ENCODE results near the gene PDE4D. TPM values are rescaled to one million over a fixed set of nuclear protein-coding genes. Genes with fewer than 3 reads are reported as not detected.
A peak's percentile ranks its signal among the peaks of the same experiment; 100 is the strongest.
"Not testable (repeated sequence)": the region's sequence is repeated elsewhere in the genome, so short reads cannot be mapped to it uniquely, and the experiment has no call there.

Gene PDE4D
- polyA plus RNA-seq, 1 donor (not counting 4 experiments of a cell fraction or from before 2014, with no cell fraction given) = 3.6 TPM

- H3K27me3 ChIP-seq (ENCODE audit: control insufficient read depth, extremely low read depth, insufficient read depth, low read length) = no peaks in the 10 kb centered on the region
- H3K79me2 ChIP-seq (ENCODE audit: control insufficient read depth, insufficient read depth, low read length) = no peaks in the 10 kb centered on the region
- no peak for DNase-seq (ENCODE audit: low read depth, low spot score)
- dilution Hi-C loops (cut with MboI; ENCODE audit: extremely low pct_ligation_motif_present, low sequenced_read_pairs) = no loop called here
- H3K4me1 ChIP-seq (ENCODE audit: control insufficient read depth, extremely low read depth, insufficient read depth, low read length) = no peaks in the 10 kb centered on the region
- no peaks in the 10 kb centered on the region for H4K20me1 ChIP-seq (ENCODE audit: control insufficient read depth, extremely low read depth, insufficient read depth, low read length)
- TF ChIP-seq EZH2 (IDR thresholded peaks at IDR 0.05; ENCODE audit: low read length) (no peak), CTCF (optimal IDR thresholded peaks at IDR 0.05 in 1 of 3, IDR thresholded peaks at IDR 0.05 in 1 of 3, conservative IDR thresholded peaks at IDR 0.05 in 1 of 3; ENCODE audit: extremely low read depth in 1 of 3, insufficient read depth in 2 of 3, low read length in 3 of 3) (peak in 2 of 3 experiments; percentile 43 to 61)
- no peak overlapping the region for H3K27ac ChIP-seq (ENCODE audit: control insufficient read depth, insufficient read depth, low read length)
- FAIRE-seq = peak; percentile 80
- no peak overlapping the region for H3K9ac ChIP-seq (ENCODE audit: control insufficient read depth, extremely low read depth, insufficient read depth, low read length)
- no peaks in the 10 kb centered on the region for H3K9me3 ChIP-seq (ENCODE audit: control insufficient read depth, low read depth, low read length)
- no peaks in the 10 kb centered on the region for H3K36me3 ChIP-seq (ENCODE audit: control insufficient read depth in 2 of 2, extremely low read depth in 1 of 2, insufficient read depth in 2 of 2, low read length in 2 of 2)
- no peaks in the 10 kb centered on the region for H3K9me1 ChIP-seq (ENCODE audit: control insufficient read depth, extremely low read depth, insufficient read depth, low read length)
- H3K4me2 ChIP-seq (ENCODE audit: control insufficient read depth, extremely low read depth, insufficient read depth, low read depth, low read length) = no peak overlapping the region
- no peak overlapping the region for H2AFZ ChIP-seq (ENCODE audit: control insufficient read depth, low read length)
- no peak overlapping the region for H3K4me3 ChIP-seq (ENCODE audit: control insufficient read depth in 2 of 3, extremely low read depth in 1 of 3, insufficient read depth in 2 of 3, low read depth in 1 of 3, low read length in 3 of 3)
These were observed 220.0 kb downstream of the PDE4D start for GRCh38 chr5:59673438-59674058.

GRCh38 chr5:59666440-59667068 lies 227.0 kb downstream of the PDE4D start:
- Histone ChIP-seq H3K4me3 (ENCODE audit: control insufficient read depth in 2 of 3, extremely low read depth in 1 of 3, insufficient read depth in 2 of 3, low read depth in 1 of 3, low read length in 3 of 3) (no peak overlapping the region), H3K27me3 (ENCODE audit: control insufficient read depth, extremely low read depth, insufficient read depth, low read length) (no peaks in the 10 kb centered on the region), H3K4me1 (ENCODE audit: control insufficient read depth, extremely low read depth, insufficient read depth, low read length) (no peaks in the 10 kb centered on the region), H3K9me3 (ENCODE audit: control insufficient read depth, low read depth, low read length) (no peaks in the 10 kb centered on the region), H3K4me2 (ENCODE audit: control insufficient read depth, extremely low read depth, insufficient read depth, low read depth, low read length) (no peak overlapping the region), H3K36me3 (ENCODE audit: control insufficient read depth in 2 of 2, extremely low read depth in 1 of 2, insufficient read depth in 2 of 2, low read length in 2 of 2) (no peaks in the 10 kb centered on the region), H3K79me2 (ENCODE audit: control insufficient read depth, insufficient read depth, low read length) (no peaks in the 10 kb centered on the region), H3K9ac (ENCODE audit: control insufficient read depth, extremely low read depth, insufficient read depth, low read length) (no peak overlapping the region), H3K9me1 (ENCODE audit: control insufficient read depth, extremely low read depth, insufficient read depth, low read length) (no peaks in the 10 kb centered on the region), H3K27ac (ENCODE audit: control insufficient read depth, insufficient read depth, low read length) (no peak overlapping the region), H4K20me1 (ENCODE audit: control insufficient read depth, extremely low read depth, insufficient read depth, low read length) (no peaks in the 10 kb centered on the region), H2AFZ (ENCODE audit: control insufficient read depth, low read length) (no peak overlapping the region)
- TF ChIP-seq EZH2 (IDR thresholded peaks at IDR 0.05; ENCODE audit: low read length) = no peak
- dilution Hi-C loops (cut with MboI; ENCODE audit: extremely low pct_ligation_motif_present, low sequenced_read_pairs) = no loop called here
- FAIRE-seq (no peak), DNase-seq (ENCODE audit: low read depth, low spot score) (no peak)

- H3K27ac ChIP-seq (ENCODE audit: control insufficient read depth, insufficient read depth, low read length); H3K9ac ChIP-seq (ENCODE audit: control insufficient read depth, extremely low read depth, insufficient read depth, low read length); H3K4me3 ChIP-seq (ENCODE audit: control insufficient read depth in 2 of 3, extremely low read depth in 1 of 3, insufficient read depth in 2 of 3, low read depth in 1 of 3, low read length in 3 of 3); H3K36me3 ChIP-seq (ENCODE audit: control insufficient read depth in 2 of 2, extremely low read depth in 1 of 2, insufficient read depth in 2 of 2, low read length in 2 of 2); H3K4me2 ChIP-seq (ENCODE audit: control insufficient read depth, extremely low read depth, insufficient read depth, low read depth, low read length); H4K20me1 ChIP-seq (ENCODE audit: control insufficient read depth, extremely low read depth, insufficient read depth, low read length); FAIRE-seq; H3K27me3 ChIP-seq (ENCODE audit: control insufficient read depth, extremely low read depth, insufficient read depth, low read length); H3K4me1 ChIP-seq (ENCODE audit: control insufficient read depth, extremely low read depth, insufficient read depth, low read length); H3K79me2 ChIP-seq (ENCODE audit: control insufficient read depth, insufficient read depth, low read length); H2AFZ ChIP-seq (ENCODE audit: control insufficient read depth, low read length); dilution Hi-C loops (cut with MboI; ENCODE audit: extremely low pct_ligation_motif_present, low sequenced_read_pairs); H3K9me1 ChIP-seq (ENCODE audit: control insufficient read depth, extremely low read depth, insufficient read depth, low read length); H3K9me3 ChIP-seq (ENCODE audit: control insufficient read depth, low read depth, low read length); DNase-seq (ENCODE audit: low read depth, low spot score): not testable (repeated sequence)
These were observed 227.7 kb downstream of the PDE4D start for GRCh38 chr5:59665832-59666203.
